ENCODE measurements around the gene RAPGEF6.

RAPGEF6 gene

GRCh38 chr5:131379723-131380122 lies 255.3 kb downstream of the RAPGEF6 start:
- DNase-seq (ENCODE audit: low read depth, low spot score): no peak
- H3K4me3 ChIP-seq (ENCODE audit: low read depth, low read length): no peak overlapping the region
- CTCF ChIA-PET: interaction anchor here (1.1 kb wide), 1 partner anchor 11 kb away, joined by 3 read pairs; no protein-coding TSS in a partner anchor
- TF ChIP-seq, protein P1, sequence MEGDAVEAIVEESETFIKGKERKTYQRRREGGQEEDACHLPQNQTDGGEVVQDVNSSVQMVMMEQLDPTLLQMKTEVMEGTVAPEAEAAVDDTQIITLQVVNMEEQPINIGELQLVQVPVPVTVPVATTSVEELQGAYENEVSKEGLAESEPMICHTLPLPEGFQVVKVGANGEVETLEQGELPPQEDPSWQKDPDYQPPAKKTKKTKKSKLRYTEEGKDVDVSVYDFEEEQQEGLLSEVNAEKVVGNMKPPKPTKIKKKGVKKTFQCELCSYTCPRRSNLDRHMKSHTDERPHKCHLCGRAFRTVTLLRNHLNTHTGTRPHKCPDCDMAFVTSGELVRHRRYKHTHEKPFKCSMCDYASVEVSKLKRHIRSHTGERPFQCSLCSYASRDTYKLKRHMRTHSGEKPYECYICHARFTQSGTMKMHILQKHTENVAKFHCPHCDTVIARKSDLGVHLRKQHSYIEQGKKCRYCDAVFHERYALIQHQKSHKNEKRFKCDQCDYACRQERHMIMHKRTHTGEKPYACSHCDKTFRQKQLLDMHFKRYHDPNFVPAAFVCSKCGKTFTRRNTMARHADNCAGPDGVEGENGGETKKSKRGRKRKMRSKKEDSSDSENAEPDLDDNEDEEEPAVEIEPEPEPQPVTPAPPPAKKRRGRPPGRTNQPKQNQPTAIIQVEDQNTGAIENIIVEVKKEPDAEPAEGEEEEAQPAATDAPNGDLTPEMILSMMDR (IDR thresholded peaks at IDR 0.05; ENCODE audit: insufficient read depth, low read length, missing control alignments): no peak
- POLR2A ChIA-PET: no interaction called here

DNA sequence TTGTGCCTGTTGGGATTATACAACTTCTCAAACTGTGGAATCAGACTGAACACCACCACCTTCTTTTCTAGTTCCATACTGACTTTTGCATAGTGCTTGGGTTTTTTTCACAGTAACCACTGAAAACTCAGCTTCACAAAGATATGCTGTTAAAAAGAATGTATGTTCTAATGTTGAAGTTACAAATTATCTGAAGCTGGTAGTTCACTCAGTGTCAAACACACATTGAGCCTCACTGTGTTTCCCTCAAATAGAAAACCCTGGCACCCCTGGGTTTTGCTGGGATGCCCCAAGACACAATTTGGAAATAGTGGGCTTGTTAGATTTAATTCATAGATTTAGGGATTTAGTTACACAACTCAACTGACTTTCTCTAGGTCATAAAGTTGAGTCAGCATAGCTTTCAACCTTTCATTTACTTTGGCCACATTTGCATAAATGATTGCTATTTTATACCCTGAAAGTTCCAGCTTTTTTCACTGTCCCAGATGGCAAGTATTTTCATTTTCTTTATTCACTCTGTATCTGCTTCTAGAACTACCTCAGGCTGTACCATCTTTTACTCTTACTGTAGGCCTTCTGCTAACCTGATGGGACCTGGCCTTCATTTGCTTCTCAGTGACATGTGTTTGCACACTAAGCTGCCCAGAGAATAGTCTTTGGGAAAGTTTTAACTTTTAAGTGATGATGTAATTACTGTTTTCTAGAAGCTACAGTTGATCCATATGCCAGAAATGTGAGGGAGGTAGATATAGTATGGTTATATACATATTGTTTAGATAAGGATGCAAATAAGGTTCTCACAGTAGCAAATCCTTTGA lies 256.1 kb downstream of the RAPGEF6 start:
- POLR2A ChIA-PET: no interaction called here
- TF ChIP-seq, protein P1 (IDR thresholded peaks at IDR 0.05; ENCODE audit: insufficient read depth, low read length, missing control alignments): no peak
- DNase-seq (ENCODE audit: low read depth, low spot score): no peak
- CTCF ChIA-PET: interaction anchor here (1.1 to 2.4 kb wide), 2 partner anchors 10 to 114 kb away, joined by 3 to 9 read pairs; no protein-coding TSS in a partner anchor
- H3K4me3 ChIP-seq (ENCODE audit: low read depth, low read length): no peak overlapping the region

DNA sequence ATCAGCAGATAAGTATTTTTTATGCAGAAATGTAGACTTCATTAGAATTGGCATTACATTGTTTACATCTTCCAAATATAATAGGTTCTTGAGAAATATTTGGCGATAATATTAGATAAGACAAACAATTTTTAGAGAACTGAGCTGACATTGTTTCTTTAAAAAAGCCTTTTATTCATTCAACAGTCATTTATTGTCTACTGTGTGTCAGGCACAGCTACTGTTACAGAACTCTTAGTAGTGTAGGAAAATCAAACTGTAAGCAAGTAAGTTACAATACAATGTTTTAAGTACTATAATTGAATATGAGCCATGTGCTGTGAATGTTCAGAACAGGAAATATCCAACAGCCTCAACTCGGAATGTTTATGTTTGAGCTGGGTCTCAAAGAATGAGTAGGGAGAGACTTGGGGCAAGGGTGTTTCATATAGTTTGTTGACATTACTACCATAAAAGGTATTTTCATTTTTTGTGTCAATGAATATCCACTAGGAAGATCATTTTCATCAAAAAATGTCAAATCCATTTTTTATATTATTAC lies 257.2 kb downstream of the RAPGEF6 start:
- CTCF ChIA-PET: interaction anchor here (2.4 kb wide), 1 partner anchor 113 kb away, joined by 9 read pairs; no protein-coding TSS in a partner anchor
- DNase-seq (ENCODE audit: low read depth, low spot score): peak; percentile 28
- no peak overlapping the region for H3K4me3 ChIP-seq (ENCODE audit: low read depth, low read length)
- TF ChIP-seq, protein P1 (IDR thresholded peaks at IDR 0.05; ENCODE audit: insufficient read depth, low read length, missing control alignments): no peak
- POLR2A ChIA-PET: no interaction called here

DNA sequence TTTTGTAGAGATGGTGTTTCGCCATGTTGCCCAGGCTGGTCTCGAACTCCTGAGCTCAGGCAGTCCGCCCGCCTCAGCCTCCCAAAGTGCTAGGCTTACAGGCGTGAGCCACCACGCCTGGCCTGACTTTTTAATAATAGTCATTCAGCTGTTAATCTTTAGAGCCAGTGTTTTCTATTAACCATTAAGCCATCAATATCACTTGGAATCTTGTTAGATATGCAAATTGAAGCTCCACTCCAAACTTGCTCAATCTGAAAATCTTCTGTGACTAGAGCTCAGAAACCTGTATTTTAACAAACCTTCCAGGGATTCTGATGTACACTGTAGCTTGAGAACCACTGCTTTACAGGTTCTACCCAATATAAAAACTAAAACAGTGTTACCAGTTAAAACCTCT lies 257.7 kb downstream of the RAPGEF6 start:
- CTCF ChIA-PET: interaction anchor here (2.4 kb wide), 1 partner anchor 112 kb away, joined by 9 read pairs; no protein-coding TSS in a partner anchor

GRCh38 chr5:131375351-131375750 lies 259.7 kb downstream of the RAPGEF6 start:
- ChIA-PET CTCF (no interaction called here), POLR2A (no interaction called here)
- TF ChIP-seq, protein P1 (IDR thresholded peaks at IDR 0.05; ENCODE audit: insufficient read depth, low read length, missing control alignments): no peak
- DNase-seq (ENCODE audit: low read depth, low spot score): no peak
- no peak overlapping the region for H3K4me3 ChIP-seq (ENCODE audit: low read depth, low read length)

More for the DNA sequence above, 257.7 kb downstream of the RAPGEF6 start:
- POLR2A ChIA-PET: no interaction called here
- H3K4me3 ChIP-seq (ENCODE audit: low read depth, low read length): no peak overlapping the region
- TF ChIP-seq, protein P1 (IDR thresholded peaks at IDR 0.05; ENCODE audit: insufficient read depth, low read length, missing control alignments): no peak
- no peak for DNase-seq (ENCODE audit: low read depth, low spot score)
